Gastroesophageal sphincter (tissue), 4 donors: Measurements from ENCODE around the gene HEATR1. TPM values are rescaled to one million over a fixed set of nuclear protein-coding genes. Genes with fewer than 3 reads are reported as not detected.
A peak's percentile ranks its signal among the peaks of the same experiment; 100 is the strongest.
"Not testable (repeated sequence)": the region's sequence is repeated elsewhere in the genome, so short reads cannot be mapped to it uniquely, and the experiment has no call there.

Source experiments
- ATAC-seq: fragments of 150-250 bp; one replicate; pipeline ENCODE4 v1.9.1; 2016; ENCODE audit warnings: mild to moderate bottlenecking, moderate library complexity
- H3K27ac ChIP-seq, 4 donors: fragments of 200-600 bp; sonication (generic) in 3 of 4; 1 replicate in 3 of 4; 2 replicates in 1 of 4; pipeline ENCODE4 v1.5.1; 2016 to 2019
- H3K27me3 ChIP-seq: fragments of 200-600 bp; sonication (generic); one replicate; pipeline ENCODE4 v1.5.1; 2019
- H3K36me3 ChIP-seq, 2 donors: fragments of 200-600 bp; sonication (generic); one replicate each; pipeline ENCODE4 v1.5.1; 2019; ENCODE audit warnings: control low read depth in 1 of 2
- H3K4me1 ChIP-seq, 3 donors: fragments of 200-600 bp; sonication (generic); 1 replicate in 2 of 3; 2 replicates in 1 of 3; pipeline ENCODE4 v1.5.1; 2016 to 2019; ENCODE audit warnings: control low read depth in 2 of 3
- H3K4me3 ChIP-seq, 2 donors: fragments of 200-600 bp; sonication (generic); one replicate each; pipeline ENCODE4 v1.5.1; 2019; ENCODE audit warnings: mild to moderate bottlenecking in 1 of 2, moderate library complexity in 1 of 2
- H3K9me3 ChIP-seq, 3 donors: fragments of 200-600 bp; sonication (generic); one replicate each; pipeline ENCODE4 v1.5.1; 2017 to 2019; ENCODE audit warnings: control low read depth in 2 of 3
- CTCF ChIP-seq, 4 experiments: fragments of 200-600 bp in 2 of 4; fragments of 450-650 bp in 2 of 4; sonication (generic) in 1 of 4; IDR thresholded peaks; one replicate each; pipeline ENCODE4 v1.5.1; 2017 to 2019; ENCODE audit warnings: antibody characterized with exemption in 4 of 4, mild to moderate bottlenecking in 2 of 4, moderate library complexity in 2 of 4
- EP300 ChIP-seq: sonication (generic); formaldehyde crosslinking; IDR thresholded peaks from one replicate; pipeline ENCODE4 v1.6.1; 2017; ENCODE audit warnings: antibody characterized with exemption, mild to moderate bottlenecking
- POLR2A ChIP-seq, 2 donors: fragments of 450-650 bp; IDR thresholded peaks; one replicate each; pipeline ENCODE4 v1.6.1; 2017; ENCODE audit warnings: antibody characterized with exemption in 2 of 2, mild to moderate bottlenecking in 2 of 2, moderate library complexity in 1 of 2
- POLR2AphosphoS5 ChIP-seq: sonication (generic); formaldehyde crosslinking; IDR thresholded peaks from one replicate; pipeline ENCODE4 v1.6.1; 2017; ENCODE audit warnings: antibody characterized with exemption
- WGBS, 2 donors: methylation state at CpG; one replicate each; pipeline ENCODE4 v1.1.5; 2018; ENCODE audit warnings: low coverage in 1 of 2; 5-methylcytosine and 5-hydroxymethylcytosine counted together
- total RNA-seq, 4 donors: library from RNA; depleted of rRNA; stranded (reverse); fragments of >200 nt; gene quantifications; one replicate each; pipeline ENCODE4 v1.1.0, GENCODE V29; 2016

HEATR1 gene
- total RNA-seq, 4 donors from 2014 or later = 14.8 to 23.8 (median 19.6) TPM

- Histone ChIP-seq H3K27me3 (peaks cover 4% of the 10 kb centered on the region), H3K4me3 (no peak overlapping the region), H3K36me3 (no peaks in the 10 kb centered on the region), H3K4me1 (peaks cover 0 to 6% (median 0%) of the 10 kb centered on the region in 3 donors), H3K9me3 (no peaks in the 10 kb centered on the region), H3K27ac (no peak overlapping the region)
- TF ChIP-seq CTCF (IDR thresholded peaks at IDR 0.05) (peak; percentile 29 to 65 (median 59)), POLR2AphosphoS5 (no peak), POLR2A (IDR thresholded peaks at IDR 0.05) (no peak), EP300 (no peak)
- no peak for ATAC-seq
- 8 to 22% methylated on average over 5 of the region's 5 CpGs for WGBS, 2 donors
Observed at GRCh38 chr1:236608930-236609726, 4.8 kb upstream of the HEATR1 start.

GRCh38 chr1:236607597-236607996, 3.3 kb upstream of the HEATR1 start:
- peaks cover 0 to 19% (median 6%) of the 10 kb centered on the region in 3 donors for H3K4me1 ChIP-seq
- H3K27me3 ChIP-seq, ATAC-seq, H3K36me3 ChIP-seq, H3K4me3 ChIP-seq, H3K27ac ChIP-seq, H3K9me3 ChIP-seq: not testable (repeated sequence)
- WGBS, 2 donors = 87 to 100% methylated on average over 4 to 6 of the region's 10 CpGs

- 60 to 62% methylated on average over 23 to 29 of the region's 34 CpGs for WGBS, 2 donors
- H3K27ac ChIP-seq = peak overlapping the region; percentile 78 to 90 (median 86)
Observed at GRCh38 chr1:236604905-236605806, 840 bp upstream of the HEATR1 start.

GRCh38 chr1:236602171-236602570, 2.1 kb downstream of the HEATR1 start:
- H3K27me3 ChIP-seq = no peaks in the 10 kb centered on the region
- peaks cover 0 to 28% (median 6%) of the 10 kb centered on the region in 3 donors for H3K4me1 ChIP-seq
- H3K4me3 ChIP-seq = no peak overlapping the region
- H3K9me3 ChIP-seq = no peaks in the 10 kb centered on the region
- TF ChIP-seq POLR2AphosphoS5 (no peak), CTCF (IDR thresholded peaks at IDR 0.05) (no peak), EP300 (no peak)
- no peak overlapping the region for H3K27ac ChIP-seq
- H3K36me3 ChIP-seq = peaks cover 0 to 54% of the 10 kb centered on the region in 2 donors
- no peak for ATAC-seq

More at GRCh38 chr1:236604905-236605806, 840 bp upstream of the HEATR1 start:
- no peak for TF ChIP-seq CTCF (IDR thresholded peaks at IDR 0.05)
- no peak for TF ChIP-seq POLR2AphosphoS5
- TF ChIP-seq EP300 = no peak
- no peak for TF ChIP-seq POLR2A (IDR thresholded peaks at IDR 0.05)
- H3K4me3 ChIP-seq = peak overlapping the region; percentile 67 to 88
- H3K9me3 ChIP-seq = no peaks in the 10 kb centered on the region
- peaks cover 0 to 28% (median 6%) of the 10 kb centered on the region in 3 donors for H3K4me1 ChIP-seq
- ATAC-seq = no peak
- no peaks in the 10 kb centered on the region for H3K27me3 ChIP-seq
- peaks cover 0 to 24% of the 10 kb centered on the region in 2 donors for H3K36me3 ChIP-seq

- Histone ChIP-seq H3K9me3 (no peaks in the 10 kb centered on the region), H3K4me1 (no peaks in the 10 kb centered on the region), H3K27ac (no peak overlapping the region), H3K4me3 (no peak overlapping the region), H3K27me3 (no peaks in the 10 kb centered on the region), H3K36me3 (peaks cover 2 to 99% of the 10 kb centered on the region in 2 donors)
- 79 to 88% methylated on average over 2 of the region's 2 CpGs for WGBS, 2 donors
- TF ChIP-seq POLR2AphosphoS5 (no peak), CTCF (IDR thresholded peaks at IDR 0.05) (no peak), EP300 (no peak), POLR2A (IDR thresholded peaks at IDR 0.05) (no peak)
- no peak for ATAC-seq
Observed at GRCh38 chr1:236590553-236591150, 13.7 kb downstream of the HEATR1 start.
